ENCODE results near the gene GPANK1. TPM values are rescaled to one million over a fixed set of nuclear protein-coding genes. Genes with fewer than 3 reads are reported as not detected.
A peak's percentile ranks its signal among the peaks of the same experiment; 100 is the strongest.

The GPANK1 gene
- total and polyA plus RNA-seq, 2 of the 13 experiments (the other 11 are each of a cell fraction or from before 2014, with no cell fraction given): 15.4 to 22.8 TPM

- TF ChIP-seq ZBTB8A (CRISPR knock-in tag; IDR thresholded peaks at IDR 0.05; ENCODE audit: borderline replicate concordance, low read depth) (no peak), XRCC5 (optimal IDR thresholded peaks at IDR 0.05; ENCODE audit: low read length) (peak; percentile 37), ZFP82 (CRISPR knock-in tag; IDR thresholded peaks at IDR 0.05; ENCODE audit: borderline replicate concordance) (no peak)
Measured at GRCh38 chr6:31690231-31691077, 25.7 kb upstream of the GPANK1 start (continued).

DNA sequence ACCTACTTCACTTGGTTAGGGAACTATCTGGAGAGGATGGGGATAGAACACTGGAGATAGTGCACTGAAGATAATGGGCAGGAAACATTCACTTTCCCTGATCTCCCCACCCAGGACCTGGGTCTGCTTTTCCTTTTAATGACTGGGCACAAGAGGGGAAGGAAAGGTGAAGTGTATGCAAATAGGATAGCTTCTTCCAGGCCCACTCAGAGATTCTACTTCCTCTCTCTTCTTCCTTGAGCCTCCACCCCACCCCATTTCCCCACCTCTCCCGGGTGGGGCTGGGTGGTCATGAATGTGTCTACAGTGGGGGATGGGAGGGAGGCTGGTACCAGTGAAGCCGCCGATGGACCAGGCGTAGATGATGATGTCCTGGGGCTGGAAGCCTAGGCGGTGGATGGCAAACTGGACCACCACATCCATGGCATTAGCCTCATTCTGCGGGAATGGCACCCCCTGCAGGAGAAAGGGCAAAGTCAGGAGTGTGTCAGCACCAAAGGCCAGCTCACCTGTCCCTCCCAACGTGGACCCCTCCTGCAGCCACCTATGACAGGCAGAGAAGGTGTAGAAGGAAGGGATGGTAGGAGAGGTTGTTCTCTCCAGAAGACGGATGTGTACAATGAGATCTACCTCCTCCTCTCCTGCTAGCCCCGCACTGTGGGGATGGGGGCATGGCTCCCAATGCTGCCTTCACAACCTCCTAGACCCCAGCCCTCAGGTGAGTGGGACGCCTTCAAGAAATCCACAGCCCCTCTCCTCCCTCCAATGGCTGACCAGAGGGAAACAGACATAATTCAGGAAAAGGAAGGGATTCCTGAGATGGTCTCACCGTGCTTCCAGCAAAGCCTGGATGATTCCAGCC lies 24.7 kb upstream of the GPANK1 start:
- Histone ChIP-seq H3K4me1 (ENCODE audit: insufficient read depth, low read length) (peaks cover 12% of the 10 kb centered on the region; the same call in 1 of the 2 replicates), H4K20me1 (ENCODE audit: insufficient read depth, low read length) (no peaks in the 10 kb centered on the region), H3K79me2 (ENCODE audit: insufficient read depth, low read length) (no peaks in the 10 kb centered on the region), H2AFZ (ENCODE audit: low read length) (no peak overlapping the region), H3K36me3 (replicated peaks in 1 of 2; ENCODE audit: control insufficient read depth in 1 of 2, insufficient read depth in 2 of 2, low read length in 2 of 2) (peaks cover 54 to 64% of the 10 kb centered on the region in 2 experiments), H3K4me2 (ENCODE audit: low read depth, low read length) (no peak overlapping the region), H3K9ac (ENCODE audit: insufficient read depth, low read depth, low read length) (no peak overlapping the region), H3K4me3 (replicated peaks in 1 of 3; ENCODE audit: insufficient read depth in 1 of 3, low read depth in 2 of 3, low read length in 3 of 3) (no peak overlapping the region), H3K27me3 (ENCODE audit: control insufficient read depth in 1 of 2, insufficient read depth in 2 of 2, low read length in 2 of 2) (no peaks in the 10 kb centered on the region), H3K27ac (ENCODE audit: extremely low read length, insufficient read depth, low read length) (no peak overlapping the region), H3K9me3 (ENCODE audit: low read length) (no peaks in the 10 kb centered on the region)
- POLR2A ChIA-PET: interaction anchor here (0.5 kb wide), 1 partner anchor 68 kb away, joined by 3 read pairs; no protein-coding TSS in a partner anchor
- peak; percentile 20; the same call in 1 of the 2 replicates for TF ChIP-seq ZNF768 (CRISPR knock-in tag; IDR thresholded peaks at IDR 0.05)
- TF ChIP-seq RAD21 (CRISPR knock-in tag; IDR thresholded peaks at IDR 0.05): peak; percentile 41; the same call in 1 of the 2 replicates
- no peak for TF ChIP-seq TRIM24 (CRISPR knock-in tag; IDR thresholded peaks at IDR 0.05)
- no peak for TF ChIP-seq HHEX (CRISPR knock-in tag; IDR thresholded peaks at IDR 0.05)
- TF ChIP-seq, protein P1, sequence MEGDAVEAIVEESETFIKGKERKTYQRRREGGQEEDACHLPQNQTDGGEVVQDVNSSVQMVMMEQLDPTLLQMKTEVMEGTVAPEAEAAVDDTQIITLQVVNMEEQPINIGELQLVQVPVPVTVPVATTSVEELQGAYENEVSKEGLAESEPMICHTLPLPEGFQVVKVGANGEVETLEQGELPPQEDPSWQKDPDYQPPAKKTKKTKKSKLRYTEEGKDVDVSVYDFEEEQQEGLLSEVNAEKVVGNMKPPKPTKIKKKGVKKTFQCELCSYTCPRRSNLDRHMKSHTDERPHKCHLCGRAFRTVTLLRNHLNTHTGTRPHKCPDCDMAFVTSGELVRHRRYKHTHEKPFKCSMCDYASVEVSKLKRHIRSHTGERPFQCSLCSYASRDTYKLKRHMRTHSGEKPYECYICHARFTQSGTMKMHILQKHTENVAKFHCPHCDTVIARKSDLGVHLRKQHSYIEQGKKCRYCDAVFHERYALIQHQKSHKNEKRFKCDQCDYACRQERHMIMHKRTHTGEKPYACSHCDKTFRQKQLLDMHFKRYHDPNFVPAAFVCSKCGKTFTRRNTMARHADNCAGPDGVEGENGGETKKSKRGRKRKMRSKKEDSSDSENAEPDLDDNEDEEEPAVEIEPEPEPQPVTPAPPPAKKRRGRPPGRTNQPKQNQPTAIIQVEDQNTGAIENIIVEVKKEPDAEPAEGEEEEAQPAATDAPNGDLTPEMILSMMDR (CRISPR knock-in tag; IDR thresholded peaks at IDR 0.05): peak; percentile 69
- no peak for TF ChIP-seq MTA3 (CRISPR knock-in tag; IDR thresholded peaks at IDR 0.05)
- no peak for TF ChIP-seq ZNF24 (IDR thresholded peaks at IDR 0.05)
- TF ChIP-seq STAG1 (CRISPR knock-in tag; IDR thresholded peaks at IDR 0.05): peak; percentile 34; the same call in 1 of the 2 replicates
- no peak for TF ChIP-seq ZNF605 (CRISPR knock-in tag; IDR thresholded peaks at IDR 0.05)
- TF ChIP-seq ZNF687 (CRISPR knock-in tag; IDR thresholded peaks at IDR 0.05): 0 out of 2 replicates have a peak, but pooled peaks have one; percentile 12
- DNase-seq (ENCODE audit: low spot score) (no peak), FAIRE-seq (no peak), ATAC-seq (peak; percentile 69)
- in situ Hi-C loops (cut with HindIII; ENCODE audit: extremely low pct_ligation_motif_present, low pct_unique_long_range_greater_than_20kb): no loop called here
- WGBS (ENCODE audit: low lambda C conversion rate): 89% methylated on average over 10 of the region's 11 CpGs
- CTCF ChIA-PET (ENCODE audit: low intra/inter-chr PET ratio, low total read pairs): interaction anchor here (0.8 to 1.2 kb wide), 2 partner anchors 9 to 84 kb away, joined by 3 to 5 read pairs; partner anchors contain the start of gene LY6G5C
- BruUV-seq (replicated peaks): no TSS peak
- intact Hi-C loops (cut with micrococcal nuclease; ENCODE audit: unreplicated experiment): no loop called here

Measured in HepG2 (cell line).